GM12878 (cell line): Measurements from ENCODE around the gene GPR158. TPM values are rescaled to one million over a fixed set of nuclear protein-coding genes. Genes with fewer than 3 reads are reported as not detected.

Experiments
- ATAC-seq: fragments of 200-7000 bp; cut with Tn5 transposase; 3 replicates; pipeline ENCODE4 v1.9.1; 2020; ENCODE audit warnings: mild to moderate bottlenecking, moderate library complexity
- BruUV-seq: library from RNA; stranded (reverse); fragments of 400-500 nt; replicated peaks from 2 replicates; lab custom pipeline; 2021; lab: Mats Ljungman, UMichigan
- CTCF ChIA-PET: fragments of 300-600 bp; sonication (Branson Sonifier 250); formaldehyde crosslinking; extraction: SDS; loops from one replicate; lab custom pipeline; 2021; ENCODE audit warnings: inconsistent platforms; lab: Yijun Ruan, JAX
- POLR2A ChIA-PET: fragments of 350-600 bp; formaldehyde crosslinking; extraction: SDS; loops from one replicate; lab custom pipeline; 2021; ENCODE audit warnings: inconsistent platforms; lab: Charles Lee
- RAD21 ChIA-PET: fragments of 300-600 bp; sonication (Branson Sonifier 250); formaldehyde crosslinking; loops from one replicate; lab custom pipeline; 2023; ENCODE audit warnings: antibody characterized with exemption; ENCODE audit not compliant: unreplicated experiment; lab: Charles Lee
- SMC1A ChIA-PET: fragments of 300-600 bp; sonication (Branson Sonifier 250); formaldehyde crosslinking; loops from one replicate; lab custom pipeline; 2023; ENCODE audit not compliant: unreplicated experiment, uncharacterized antibody; lab: Charles Lee
- DNase-seq: peaks from one replicate; pipeline ENCODE4 v3.0.0-alpha.2; 2011; ENCODE audit warnings: low read depth, low spot score
- FAIRE-seq: peaks from 3 replicates; lab custom pipeline; 2011; peaks lifted over from hg19 to GRCh38; lab: Jason Lieb, UNC
- H2AFZ ChIP-seq: 2 replicates; pipeline ENCODE4 v1.6.0; 2011; ENCODE audit warnings: low read depth, low read length, control low read depth; ENCODE audit not compliant: control insufficient read depth
- H3K27ac ChIP-seq: 2 replicates; pipeline ENCODE4 v1.5.1; 2011; ENCODE audit warnings: control low read depth; ENCODE audit not compliant: control insufficient read depth, insufficient read depth
- H3K27me3 ChIP-seq, 2 experiments: replicated peaks in 1 of 2; 2 replicates each; pipeline versions ENCODE4 v1.6.0 to v1.6.1; 2011; ENCODE audit warnings: low read length in 1 of 2; ENCODE audit not compliant: control insufficient read depth in 2 of 2, insufficient read depth in 2 of 2
- H3K36me3 ChIP-seq, 2 experiments: 2 replicates each; pipeline ENCODE4 v1.5.1; 2011; ENCODE audit warnings: low read length in 1 of 2; ENCODE audit not compliant: control insufficient read depth in 2 of 2, insufficient read depth in 2 of 2
- H3K4me1 ChIP-seq: 2 replicates; pipeline ENCODE4 v1.6.1; 2011; ENCODE audit warnings: mild to moderate bottlenecking, low read length, moderate library complexity, mixed read lengths; ENCODE audit not compliant: control insufficient read depth, insufficient read depth
- H3K4me2 ChIP-seq: 2 replicates; pipeline ENCODE4 v1.6.0; 2011; ENCODE audit warnings: control low read depth; ENCODE audit not compliant: control insufficient read depth, insufficient read depth
- H3K4me3 ChIP-seq: fragments of 200-600 bp; sonication (generic); 2 replicates; pipeline ENCODE4 v1.5.1; 2016
- H3K79me2 ChIP-seq: 2 replicates; pipeline ENCODE4 v1.6.0; 2011; ENCODE audit warnings: low read length; ENCODE audit not compliant: control insufficient read depth, insufficient read depth
- H3K9ac ChIP-seq: 2 replicates; pipeline ENCODE4 v1.8.0; 2011; ENCODE audit warnings: low read length, control low read depth, mixed read lengths; ENCODE audit not compliant: control insufficient read depth, insufficient read depth
- H3K9me3 ChIP-seq: replicated peaks from 3 replicates; pipeline ENCODE4 v1.5.1; 2011; ENCODE audit warnings: mild to moderate bottlenecking, low read length; ENCODE audit not compliant: control insufficient read depth, insufficient read depth
- H4K20me1 ChIP-seq: 2 replicates; pipeline ENCODE4 v1.6.0; 2011; ENCODE audit not compliant: control insufficient read depth, insufficient read depth
- ASH2L ChIP-seq: fragments of 300-600, 200-600 bp; sonication (generic); IDR thresholded peaks from 2 replicates; pipeline ENCODE4 v1.6.1; 2017; ENCODE audit warnings: low read depth, mild to moderate bottlenecking, borderline replicate concordance
- CBX3 ChIP-seq: fragments of 200-600 bp; sonication (generic); IDR thresholded peaks from 2 replicates; pipeline ENCODE4 v1.6.1; 2016; ENCODE audit warnings: low read depth, borderline replicate concordance
- CBX5 ChIP-seq: sonication (generic); IDR thresholded peaks from 2 replicates; pipeline ENCODE4 v1.6.1; 2016; ENCODE audit warnings: low read depth, moderate library complexity, mild to moderate bottlenecking, inconsistent platforms
- CTCF ChIP-seq, 3 experiments: IDR thresholded peaks in 2 of 3; conservative IDR thresholded peaks in 1 of 3; 2 replicates each; pipeline ENCODE4 v1.5.1; 2011; ENCODE audit warnings: low read depth in 3 of 3, low read length in 3 of 3, mild to moderate bottlenecking in 3 of 3, control low read depth in 2 of 3, moderate library complexity in 2 of 3, inconsistent platforms in 1 of 3, mixed read lengths in 1 of 3; ENCODE audit not compliant: control insufficient read depth in 2 of 3, insufficient read depth in 1 of 3; ENCODE audit errors: extremely low read depth in 1 of 3
- ESRRA ChIP-seq: IDR thresholded peaks from 2 replicates; pipeline ENCODE4 v1.6.1; 2012; ENCODE audit warnings: mild to moderate bottlenecking, low read length, improper control_type of control experiment
- ETV6 ChIP-seq, 2 experiments: fragments of 450-650 bp in 1 of 2; IDR thresholded peaks in 1 of 2; conservative IDR thresholded peaks in 1 of 2; 2 replicates each; pipeline ENCODE4 v1.6.1; 2014; ENCODE audit warnings: antibody characterized with exemption in 1 of 2, borderline replicate concordance in 1 of 2, low read depth in 1 of 2, mild to moderate bottlenecking in 1 of 2, moderate library complexity in 1 of 2
- EZH2 ChIP-seq: IDR thresholded peaks from 2 replicates; pipeline ENCODE4 v1.6.1; 2012; ENCODE audit warnings: low read depth, mild to moderate bottlenecking, control low read depth, inconsistent platforms, low read length, borderline replicate concordance; ENCODE audit not compliant: control insufficient read depth
- FOS ChIP-seq: IDR thresholded peaks from 3 replicates; pipeline ENCODE4 v1.6.1; 2011; ENCODE audit warnings: borderline replicate concordance; ENCODE audit not compliant: insufficient read length; ENCODE audit errors: extremely low read depth
- POLR2AphosphoS5 ChIP-seq: IDR thresholded peaks from 2 replicates; pipeline ENCODE4 v1.6.1; 2011; ENCODE audit warnings: mild to moderate bottlenecking, low read length, inconsistent platforms
- STAT3 ChIP-seq: IDR thresholded peaks from 2 replicates; pipeline ENCODE4 v1.6.1; 2011; ENCODE audit warnings: low read depth, low read length, improper control_type of control experiment
- TBL1XR1 ChIP-seq: IDR thresholded peaks from 2 replicates; pipeline ENCODE4 v1.6.1; 2012; ENCODE audit warnings: low read depth, low read length, improper control_type of control experiment
- TCF12 ChIP-seq: IDR thresholded peaks from 2 replicates; pipeline ENCODE4 v1.6.1; 2011; ENCODE audit warnings: low read depth, mild to moderate bottlenecking, low read length
- YBX1 ChIP-seq: fragments of 450-650 bp; IDR thresholded peaks from 2 replicates; pipeline ENCODE4 v1.6.1; 2016; ENCODE audit warnings: antibody characterized with exemption
- ZBTB11 ChIP-seq: fragments of 450-650 bp; formaldehyde crosslinking; IDR thresholded peaks from 2 replicates; pipeline ENCODE4 v1.5.0; 2022; ENCODE audit warnings: mild to moderate bottlenecking, missing genetic modification characterization
- ZZZ3 ChIP-seq: IDR thresholded peaks from 2 replicates; pipeline ENCODE4 v1.6.1; 2011; ENCODE audit warnings: low read depth; ENCODE audit not compliant: control insufficient read depth, insufficient read length
- WGBS: methylation state at CpG from one replicate; pipeline ENCODE4 v1.1.6; 2016; ENCODE audit warnings: low lambda C conversion rate; ENCODE audit not compliant: insufficient replicate concordance, insufficient coverage; ENCODE audit errors: missing lambda C conversion rate; 5-methylcytosine and 5-hydroxymethylcytosine counted together
- in situ Hi-C: fragments of 300-500 bp; cut with MboI; formaldehyde crosslinking; loops from 9 replicates; pipeline ENCODE4 v1.14.3; 2018; ENCODE audit warnings: mixed read lengths
- intact Hi-C: fragments of 100-400 bp; cut with micrococcal nuclease; formaldehyde crosslinking; loops from one replicate; pipeline ENCODE4 v1.14.2; 2022; ENCODE audit not compliant: unreplicated experiment
- polyA plus RNA-seq, 11 experiments: library from polyadenylated mRNA; depleted of rRNA in 4 of 11; unstranded in 6 of 11; stranded (reverse) in 5 of 11; fragments of >200 nt; fragmentation: Nextera tagmentation in 4 of 11; fragmentation: Illumina TruSeq in 1 of 11; extraction: Ambion mirVana in 4 of 11; extraction: Trizol in 1 of 11; gene quantifications; 1 replicate in 1 of 11; 2 replicates in 10 of 11; pipeline versions ENCODE4 v1.2.1 to v1.2.3, GENCODE V29; 2011 to 2016; ENCODE audit warnings: inconsistent platforms in 2 of 11, missing spikeins in 2 of 11, low read depth in 1 of 11
- total RNA-seq, 4 experiments: library from RNA; depleted of rRNA in 3 of 4; stranded (reverse); fragments of >200 nt in 3 of 4; fragmentation: Illumina TruSeq in 1 of 4; extraction: Trizol in 1 of 4; gene quantifications; 2 replicates each; pipeline versions ENCODE4 v1.2.1 to v1.2.3, GENCODE V29; 2013 to 2021

The GPR158 gene
- total and polyA plus RNA-seq, 10 of the 15 experiments (the other 5 are each of a cell fraction or from before 2014, with no cell fraction given) = not detected

GRCh38 chr10:25357269-25357668 lies 182.5 kb downstream of the GPR158 start:
- Histone ChIP-seq H3K4me2 (no peak overlapping the region), H3K4me3 (no peak overlapping the region), H3K27me3 (no peaks in the 10 kb centered on the region), H3K9me3 (no peaks in the 10 kb centered on the region), H3K9ac (no peak overlapping the region), H2AFZ (no peak overlapping the region), H3K27ac (no peak overlapping the region), H3K4me1 (no peaks in the 10 kb centered on the region), H4K20me1 (no peaks in the 10 kb centered on the region), H3K79me2 (no peaks in the 10 kb centered on the region), H3K36me3 (no peaks in the 10 kb centered on the region)
- DNase-seq (no peak), FAIRE-seq (no peak), ATAC-seq (no peak)
- ChIA-PET CTCF (no interaction called here), RAD21 (no interaction called here), POLR2A (no interaction called here), SMC1A (no interaction called here)
- WGBS = 0% methylated on average over 3 of the region's 3 CpGs
- in situ Hi-C loops = no loop called here
- intact Hi-C loops = no loop called here
- BruUV-seq = no TSS peak
- TF ChIP-seq STAT3 (no peak), CBX3 (no peak), TCF12 (no peak), CBX5 (no peak), ASH2L (no peak), EZH2 (no peak), ESRRA (no peak), FOS (no peak), POLR2AphosphoS5 (no peak), ZZZ3 (no peak), TBL1XR1 (no peak), ETV6 (conservative IDR thresholded peaks at IDR 0.05 in 1 of 2, IDR thresholded peaks at IDR 0.05 in 1 of 2; ENCODE audit: borderline replicate concordance in 1 of 2, low read depth in 1 of 2) (no peak), CTCF (IDR thresholded peaks at IDR 0.05 in 2 of 3, conservative IDR thresholded peaks at IDR 0.05 in 1 of 3; ENCODE audit: control insufficient read depth in 2 of 3, extremely low read depth in 1 of 3, insufficient read depth in 1 of 3, low read depth in 3 of 3, low read length in 3 of 3) (no peak), ZBTB11 (CRISPR knock-in tag) (no peak), YBX1 (no peak)
